IMR-90 (cell line): ENCODE results near the gene CA12. TPM values are rescaled to one million over a fixed set of nuclear protein-coding genes. Genes with fewer than 3 reads are reported as not detected.

Experiments
- ATAC-seq: fragments of 200-7000 bp; cut with Tn5 transposase; 2 replicates; pipeline ENCODE4 v1.9.1; 2020; ENCODE audit warnings: low read depth, mild to moderate bottlenecking, moderate library complexity
- BruUV-seq: library from RNA; stranded (reverse); fragments of 400-500 nt; replicated peaks from 2 replicates; lab custom pipeline; 2021; lab: Mats Ljungman, UMichigan
- CTCF ChIA-PET: fragments of 300-600 bp; formaldehyde crosslinking; extraction: SDS; loops from one replicate; lab custom pipeline; 2021; ENCODE audit warnings: antibody characterized with exemption; lab: Yijun Ruan, JAX
- POLR2A ChIA-PET: fragments of 300-600 bp; sonication (Branson Sonifier 250); formaldehyde crosslinking; loops from one replicate; lab custom pipeline; 2022; ENCODE audit warnings: antibody characterized with exemption; ENCODE audit not compliant: unreplicated experiment; lab: Charles Lee
- DNase-seq: peaks from one replicate; pipeline ENCODE4 v3.0.0; 2013
- H2AFZ ChIP-seq: replicated peaks from 2 replicates; pipeline ENCODE3; 2013; ENCODE audit warnings: low read length, mild to moderate bottlenecking; ENCODE audit not compliant: poor library complexity
- H2AK5ac ChIP-seq: 2 replicates; pipeline ENCODE4 v1.6.1; 2013; ENCODE audit warnings: low read depth, low read length, inconsistent platforms
- H2AK9ac ChIP-seq: replicated peaks from 2 replicates; pipeline ENCODE3; 2013; ENCODE audit warnings: mild to moderate bottlenecking, low read depth, low read length, moderate library complexity; ENCODE audit not compliant: poor library complexity
- H2BK120ac ChIP-seq: 2 replicates; pipeline ENCODE4 v1.6.1; 2013; ENCODE audit warnings: low read depth, low read length, inconsistent platforms
- H2BK15ac ChIP-seq: 3 replicates; pipeline ENCODE4 v1.6.1; 2013; ENCODE audit warnings: low read depth, low read length, inconsistent platforms
- H2BK20ac ChIP-seq: 2 replicates; pipeline ENCODE4 v1.6.1; 2013; ENCODE audit warnings: low read depth, mild to moderate bottlenecking, inconsistent platforms, low read length, moderate library complexity
- H2BK5ac ChIP-seq: 2 replicates; pipeline ENCODE4 v1.6.1; 2013; ENCODE audit warnings: mild to moderate bottlenecking, low read depth, low read length, inconsistent platforms; ENCODE audit not compliant: poor library complexity, severe bottlenecking
- H3K14ac ChIP-seq: replicated peaks from 2 replicates; pipeline ENCODE4 v1.6.1; 2013; ENCODE audit warnings: low read depth, low read length, inconsistent platforms
- H3K18ac ChIP-seq: 2 replicates; pipeline ENCODE4 v1.6.1; 2013; ENCODE audit warnings: low read depth, low read length, control low read depth
- H3K23ac ChIP-seq: 2 replicates; pipeline ENCODE4 v1.6.1; 2013; ENCODE audit warnings: low read depth, low read length, inconsistent platforms
- H3K27ac ChIP-seq: 2 replicates; pipeline ENCODE4 v1.5.1; 2013; ENCODE audit warnings: mild to moderate bottlenecking, control low read depth, low read length; ENCODE audit not compliant: insufficient read depth
- H3K27me3 ChIP-seq: 2 replicates; pipeline ENCODE4 v1.6.1; 2013; ENCODE audit warnings: low read length; ENCODE audit not compliant: control insufficient read depth, insufficient read depth
- H3K36me3 ChIP-seq: 2 replicates; pipeline ENCODE4 v1.6.1; 2013; ENCODE audit warnings: low read length, mixed read lengths; ENCODE audit not compliant: control insufficient read depth, insufficient read depth
- H3K4ac ChIP-seq: 2 replicates; pipeline ENCODE4 v1.6.1; 2013; ENCODE audit warnings: low read depth, low read length, inconsistent platforms
- H3K4me1 ChIP-seq: 2 replicates; pipeline ENCODE4 v1.6.1; 2013; ENCODE audit warnings: low read length, mixed read lengths; ENCODE audit not compliant: control insufficient read depth, insufficient read depth
- H3K4me2 ChIP-seq: 2 replicates; pipeline ENCODE4 v1.6.1; 2013; ENCODE audit warnings: low read depth, mild to moderate bottlenecking, control low read depth, low read length, moderate library complexity
- H3K4me3 ChIP-seq: 2 replicates; pipeline ENCODE4 v1.5.1; 2013; ENCODE audit warnings: low read depth, mild to moderate bottlenecking, control low read depth, low read length, moderate library complexity; ENCODE audit not compliant: insufficient read depth
- H3K56ac ChIP-seq: 2 replicates; pipeline ENCODE4 v1.6.1; 2013; ENCODE audit warnings: low read length, inconsistent platforms; ENCODE audit not compliant: insufficient read depth; ENCODE audit errors: extremely low read depth
- H3K79me1 ChIP-seq, 2 experiments: 2 replicates each; pipeline ENCODE4 v1.6.1; 2013; ENCODE audit warnings: low read length in 2 of 2, inconsistent platforms in 1 of 2, low read depth in 1 of 2
- H3K9ac ChIP-seq: 2 replicates; pipeline ENCODE4 v1.6.1; 2013; ENCODE audit warnings: low read depth, low read length, control low read depth
- H3K9me1 ChIP-seq: 2 replicates; pipeline ENCODE4 v1.6.1; 2013; ENCODE audit warnings: low read length, inconsistent platforms; ENCODE audit not compliant: insufficient read depth
- H3K9me3 ChIP-seq: 2 replicates; pipeline ENCODE4 v1.6.1; 2013; ENCODE audit warnings: low read length; ENCODE audit not compliant: control insufficient read depth, insufficient read depth
- H4K20me1 ChIP-seq: 2 replicates; pipeline ENCODE4 v1.6.1; 2013; ENCODE audit warnings: low read length, inconsistent platforms; ENCODE audit not compliant: insufficient read depth
- H4K5ac ChIP-seq: 2 replicates; pipeline ENCODE4 v1.6.1; 2013; ENCODE audit warnings: mild to moderate bottlenecking, low read depth, low read length, control low read depth
- H4K8ac ChIP-seq, 2 experiments: 2 replicates each; pipeline ENCODE4 v1.6.1; 2013; ENCODE audit warnings: low read depth in 2 of 2, low read length in 2 of 2, control low read depth in 1 of 2, inconsistent platforms in 1 of 2
- H4K91ac ChIP-seq: 2 replicates; pipeline ENCODE4 v1.6.1; 2013; ENCODE audit warnings: low read depth, low read length, inconsistent platforms; ENCODE audit not compliant: insufficient read depth
- CEBPB ChIP-seq: IDR thresholded peaks from 2 replicates; pipeline ENCODE4 v1.6.1; 2012; ENCODE audit warnings: low read depth, low read length, improper control_type of control experiment
- CTCF ChIP-seq: conservative IDR thresholded peaks from 2 replicates; pipeline ENCODE4 v1.5.1; 2012; ENCODE audit warnings: mild to moderate bottlenecking, low read depth, low read length, improper control_type of control experiment
- NFE2L2 ChIP-seq: fragments of 150-350 bp; IDR thresholded peaks from 2 replicates; pipeline ENCODE4 v1.6.1; 2016; ENCODE audit warnings: low read depth, mild to moderate bottlenecking, low read length
- POLR2A ChIP-seq: IDR thresholded peaks from 2 replicates; pipeline ENCODE4 v1.6.1; 2012; ENCODE audit warnings: mild to moderate bottlenecking, low read depth, low read length
- WGBS, 2 experiments: methylation state at CpG; one replicate each; pipeline versions ENCODE4 v1.1.5 to v1.1.7; 2013; ENCODE audit warnings: missing lambda C conversion rate in 2 of 2; ENCODE audit not compliant: insufficient read length in 1 of 2; ENCODE audit errors: extremely low coverage in 2 of 2; 5-methylcytosine and 5-hydroxymethylcytosine counted together
- dilution Hi-C: fragments of 300-500 bp; cut with HindIII; formaldehyde crosslinking; loops from one replicate; pipeline ENCODE4 v1.14.3; 2018; ENCODE audit warnings: low sequenced_read_pairs; ENCODE audit not compliant: unreplicated experiment
- in situ Hi-C: fragments of 300-500 bp; cut with MboI; formaldehyde crosslinking; loops from 3 replicates; pipeline ENCODE4 v1.14.3; 2019; ENCODE audit warnings: low sequenced_read_pairs, inconsistent platforms, mixed read lengths
- intact Hi-C: fragments of 100-400 bp; cut with micrococcal nuclease; formaldehyde crosslinking; loops from 2 replicates; pipeline ENCODE4 v1.10.0; 2022
- polyA plus RNA-seq, 3 experiments: library from polyadenylated mRNA; depleted of rRNA; stranded (reverse); fragments of >200 nt; gene quantifications; 2 replicates each; pipeline ENCODE4 v1.2.3, GENCODE V29; 2012; ENCODE audit warnings: low replicate concordance in 1 of 3
- total RNA-seq: library from RNA; depleted of rRNA; stranded (reverse); fragments of >200 nt; gene quantifications from 2 replicates; pipeline ENCODE4 v1.2.3, GENCODE V29; 2012

Gene CA12
- total and polyA plus RNA-seq, 2 of the 4 experiments (the other 2 are of a cell fraction): 33.7 to 52.6 TPM

GRCh38 chr15:63363292-63363691 is 18.4 kb downstream of the CA12 start:
- Histone ChIP-seq H3K4me3 (no peak overlapping the region), H4K8ac (no peak overlapping the region), H3K9ac (no peak overlapping the region), H3K56ac (no peak overlapping the region), H3K36me3 (no peaks in the 10 kb centered on the region), H2BK120ac (no peak overlapping the region), H2BK20ac (no peak overlapping the region), H3K4me2 (no peak overlapping the region), H4K5ac (no peak overlapping the region), H3K79me1 (no peaks in the 10 kb centered on the region), H3K18ac (no peak overlapping the region), H3K27ac (no peak overlapping the region), H4K20me1 (no peaks in the 10 kb centered on the region), H3K27me3 (peaks cover 7% of the 10 kb centered on the region; the same call in 1 of the 2 replicates), H3K14ac (no peak overlapping the region), H3K4me1 (peaks cover 4% of the 10 kb centered on the region; the same call in 1 of the 2 replicates), H2AFZ (no peak overlapping the region), H3K23ac (no peak overlapping the region), H3K9me1 (peaks cover 3% of the 10 kb centered on the region), H2BK5ac (no peak overlapping the region), H2AK9ac (no peak overlapping the region), H3K9me3 (no peaks in the 10 kb centered on the region), H2BK15ac (no peak overlapping the region), H4K91ac (no peak overlapping the region), H2AK5ac (no peak overlapping the region), H3K4ac (no peak overlapping the region)
- ChIA-PET CTCF (no interaction called here), POLR2A (no interaction called here)
- no TSS peak for BruUV-seq
- 70% methylated on average over 1 of the region's 2 CpGs; no CpG with 5 or more reads in 1 of the 2 experiments for WGBS, 2 experiments
- in situ Hi-C loops (no loop called here), intact Hi-C loops (no loop called here), dilution Hi-C loops (no loop called here)
- no peak for TF ChIP-seq CEBPB
- no peak for TF ChIP-seq POLR2A
- no peak for TF ChIP-seq NFE2L2
- TF ChIP-seq CTCF: no peak
- no peak for DNase-seq
- no peak for ATAC-seq
